Measurements from ENCODE around the gene ALG14.
"Not testable (repeated sequence)": the region's sequence is repeated elsewhere in the genome, so short reads cannot be mapped to it uniquely, and the experiment has no call there.

- TF ChIP-seq CTCF (IDR thresholded peaks at IDR 0.05; ENCODE audit: low read depth, low read length, poor library complexity, severe bottlenecking); EZH2phosphoT487 (IDR thresholded peaks at IDR 0.05; ENCODE audit: borderline replicate concordance, low read length): not testable (repeated sequence)
Measured at GRCh38 chr1:95092891-95093290, 20.1 kb upstream of the ALG14 start.

All from DOHH2 (cell line).